Measurements from ENCODE around the gene CD55. TPM values are rescaled to one million over a fixed set of nuclear protein-coding genes. Genes with fewer than 3 reads are reported as not detected.
A peak's percentile ranks its signal among the peaks of the same experiment; 100 is the strongest.

The CD55 gene
- total RNA-seq, 1 donor from 2014 or later: 512 TPM

GRCh38 chr1:207306023-207306422 lies 15.5 kb upstream of the CD55 start:
- TF ChIP-seq, protein P1, sequence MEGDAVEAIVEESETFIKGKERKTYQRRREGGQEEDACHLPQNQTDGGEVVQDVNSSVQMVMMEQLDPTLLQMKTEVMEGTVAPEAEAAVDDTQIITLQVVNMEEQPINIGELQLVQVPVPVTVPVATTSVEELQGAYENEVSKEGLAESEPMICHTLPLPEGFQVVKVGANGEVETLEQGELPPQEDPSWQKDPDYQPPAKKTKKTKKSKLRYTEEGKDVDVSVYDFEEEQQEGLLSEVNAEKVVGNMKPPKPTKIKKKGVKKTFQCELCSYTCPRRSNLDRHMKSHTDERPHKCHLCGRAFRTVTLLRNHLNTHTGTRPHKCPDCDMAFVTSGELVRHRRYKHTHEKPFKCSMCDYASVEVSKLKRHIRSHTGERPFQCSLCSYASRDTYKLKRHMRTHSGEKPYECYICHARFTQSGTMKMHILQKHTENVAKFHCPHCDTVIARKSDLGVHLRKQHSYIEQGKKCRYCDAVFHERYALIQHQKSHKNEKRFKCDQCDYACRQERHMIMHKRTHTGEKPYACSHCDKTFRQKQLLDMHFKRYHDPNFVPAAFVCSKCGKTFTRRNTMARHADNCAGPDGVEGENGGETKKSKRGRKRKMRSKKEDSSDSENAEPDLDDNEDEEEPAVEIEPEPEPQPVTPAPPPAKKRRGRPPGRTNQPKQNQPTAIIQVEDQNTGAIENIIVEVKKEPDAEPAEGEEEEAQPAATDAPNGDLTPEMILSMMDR (IDR thresholded peaks at IDR 0.05): no peak
- Histone ChIP-seq H3K9me3 (no peaks in the 10 kb centered on the region), H3K27ac (no peak overlapping the region), H3K4me3 (no peak overlapping the region), H3K4me1 (peaks cover 19% of the 10 kb centered on the region), H3K27me3 (no peaks in the 10 kb centered on the region), H3K36me3 (no peaks in the 10 kb centered on the region)
- ATAC-seq (no peak), DNase-seq (no peak)
- intact Hi-C loops (cut with DNase I): no loop called here

GRCh38 chr1:207306603-207307002 lies 14.9 kb upstream of the CD55 start:
- H3K9me3 ChIP-seq: no peaks in the 10 kb centered on the region
- peak; percentile 17 for ATAC-seq
- H3K36me3 ChIP-seq: no peaks in the 10 kb centered on the region
- TF ChIP-seq, protein P1 (IDR thresholded peaks at IDR 0.05): no peak
- DNase-seq: no peak
- H3K27ac ChIP-seq: no peak overlapping the region
- no peak overlapping the region for H3K4me3 ChIP-seq
- intact Hi-C loops (cut with DNase I): no loop called here
- no peaks in the 10 kb centered on the region for H3K27me3 ChIP-seq
- H3K4me1 ChIP-seq: peaks cover 19% of the 10 kb centered on the region

DNA sequence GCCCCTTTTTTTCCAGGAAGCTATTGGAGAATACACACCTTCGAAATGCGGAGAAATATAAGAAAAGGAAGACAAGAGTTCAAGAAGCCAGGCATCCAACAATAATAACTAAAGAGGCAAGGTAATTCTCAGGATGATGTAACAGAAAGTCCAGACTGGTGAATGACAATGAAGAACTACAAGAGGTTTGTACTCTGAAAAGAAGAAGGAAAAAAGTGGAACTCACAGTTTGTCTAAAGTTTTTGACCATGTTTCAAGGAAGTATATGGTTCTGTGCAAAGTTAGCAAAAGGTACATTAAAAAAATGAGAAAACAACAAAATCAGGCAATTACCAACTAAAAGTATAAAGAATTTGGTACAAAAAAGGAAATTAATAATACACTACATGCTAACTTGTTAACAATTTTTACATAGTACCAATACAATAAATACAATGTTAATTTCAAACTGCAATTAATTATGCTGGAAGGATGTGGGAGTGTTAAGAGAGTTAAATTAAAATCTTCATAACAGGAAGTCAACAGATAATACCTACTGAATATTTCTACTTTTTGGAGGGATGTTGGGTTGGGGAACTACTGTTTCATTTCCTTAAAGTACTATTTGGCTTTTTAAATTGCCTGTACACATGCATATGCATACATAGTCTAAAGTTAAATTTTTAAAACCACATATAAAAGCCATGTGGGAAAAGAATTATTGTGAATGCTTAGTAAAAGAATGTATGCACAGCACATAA lies 12.9 kb upstream of the CD55 start:
- no peak for ATAC-seq
- no peaks in the 10 kb centered on the region for H3K9me3 ChIP-seq
- H3K4me1 ChIP-seq: peaks cover 19% of the 10 kb centered on the region
- no peaks in the 10 kb centered on the region for H3K36me3 ChIP-seq
- H3K27me3 ChIP-seq: no peaks in the 10 kb centered on the region
- intact Hi-C loops (cut with DNase I): no loop called here
- TF ChIP-seq, protein P1 (IDR thresholded peaks at IDR 0.05): no peak
- no peak for DNase-seq
- no peak overlapping the region for H3K4me3 ChIP-seq
- peak overlapping the region; percentile 58 for H3K27ac ChIP-seq

DNA sequence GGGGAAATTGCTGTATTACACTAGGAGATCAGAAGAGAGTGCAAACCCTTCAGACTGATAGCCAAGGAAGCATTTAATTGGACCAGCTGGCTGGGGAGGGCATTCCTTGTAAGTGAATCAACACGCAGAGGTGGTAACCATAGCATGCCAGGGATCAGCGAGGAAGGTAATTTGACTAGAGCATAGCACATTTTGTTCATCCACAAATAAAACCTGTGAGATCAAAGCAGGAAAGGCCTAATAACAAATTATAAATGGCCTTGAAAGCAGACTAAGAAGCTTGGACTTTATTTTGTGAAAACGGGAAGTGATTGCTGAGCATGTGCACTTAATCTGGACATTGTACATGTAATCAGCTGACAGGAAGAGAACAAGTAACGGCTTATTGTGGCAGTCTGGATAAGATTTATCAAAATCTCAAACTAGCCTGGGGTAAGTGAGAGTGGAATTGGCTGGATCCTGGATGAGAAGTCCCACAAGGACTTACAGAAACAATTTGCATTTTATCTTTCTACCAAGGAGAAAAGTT lies 11.7 kb upstream of the CD55 start:
- peaks cover 19% of the 10 kb centered on the region for H3K4me1 ChIP-seq
- no peak overlapping the region for H3K4me3 ChIP-seq
- peak overlapping the region; percentile 58 for H3K27ac ChIP-seq
- H3K36me3 ChIP-seq: no peaks in the 10 kb centered on the region
- ATAC-seq (peak; percentile 82), DNase-seq (no peak)
- intact Hi-C loops (cut with DNase I): no loop called here
- TF ChIP-seq, protein P1 (IDR thresholded peaks at IDR 0.05): no peak
- H3K27me3 ChIP-seq: no peaks in the 10 kb centered on the region
- no peaks in the 10 kb centered on the region for H3K9me3 ChIP-seq

DNA sequence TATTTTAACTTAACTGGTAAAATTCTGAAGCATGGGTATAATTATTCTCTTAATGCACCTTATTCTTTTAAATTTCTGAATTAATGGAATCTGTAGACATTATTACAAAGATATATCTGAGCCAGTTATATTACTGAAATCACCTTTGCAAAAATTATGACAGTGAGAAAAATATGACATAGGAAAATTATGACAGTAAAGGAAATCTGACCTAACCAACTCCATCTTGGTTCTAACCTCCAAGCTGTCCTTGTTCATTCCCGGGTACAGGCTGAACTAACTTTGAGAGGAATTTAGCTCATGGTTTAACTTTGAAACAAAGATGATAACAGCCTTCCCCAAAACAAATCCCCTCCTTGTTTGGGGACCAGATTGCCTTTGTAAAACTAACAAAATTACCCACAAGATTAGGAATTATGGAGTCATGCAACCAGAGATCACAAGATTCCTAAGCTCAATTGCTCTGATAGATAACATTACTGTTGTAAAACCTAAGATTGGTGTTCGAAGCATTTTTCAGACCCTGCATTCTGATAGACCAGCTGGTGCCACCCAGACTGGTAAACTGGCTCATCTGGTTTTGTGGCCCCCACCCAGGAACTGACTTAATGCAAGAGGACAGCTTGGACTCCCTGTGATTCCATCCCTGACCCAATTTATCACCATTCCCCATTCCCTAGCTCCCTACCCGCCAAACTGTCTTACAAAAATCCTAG lies 9.4 kb upstream of the CD55 start:
- Histone ChIP-seq H3K27me3 (no peaks in the 10 kb centered on the region), H3K27ac (no peak overlapping the region), H3K4me3 (no peak overlapping the region), H3K36me3 (no peaks in the 10 kb centered on the region), H3K9me3 (no peaks in the 10 kb centered on the region), H3K4me1 (peaks cover 26% of the 10 kb centered on the region)
- intact Hi-C loops (cut with DNase I): no loop called here
- ATAC-seq: no peak
- TF ChIP-seq, protein P1 (IDR thresholded peaks at IDR 0.05): no peak
- DNase-seq: no peak

Data from upper lobe of right lung (tissue), 1 donor.